HG03575 (cell line): ENCODE data around the gene SAMD14.

Experiments used
- ATAC-seq: cut with Tn5 transposase; IDR thresholded peaks from one replicate; pipeline ENCODE4 v1.9.1; 2021; ENCODE audit not compliant: unreplicated experiment, insufficient number of reproducible peaks, low FRiP score; ENCODE audit errors: extremely low read depth

SAMD14 gene

DNA sequence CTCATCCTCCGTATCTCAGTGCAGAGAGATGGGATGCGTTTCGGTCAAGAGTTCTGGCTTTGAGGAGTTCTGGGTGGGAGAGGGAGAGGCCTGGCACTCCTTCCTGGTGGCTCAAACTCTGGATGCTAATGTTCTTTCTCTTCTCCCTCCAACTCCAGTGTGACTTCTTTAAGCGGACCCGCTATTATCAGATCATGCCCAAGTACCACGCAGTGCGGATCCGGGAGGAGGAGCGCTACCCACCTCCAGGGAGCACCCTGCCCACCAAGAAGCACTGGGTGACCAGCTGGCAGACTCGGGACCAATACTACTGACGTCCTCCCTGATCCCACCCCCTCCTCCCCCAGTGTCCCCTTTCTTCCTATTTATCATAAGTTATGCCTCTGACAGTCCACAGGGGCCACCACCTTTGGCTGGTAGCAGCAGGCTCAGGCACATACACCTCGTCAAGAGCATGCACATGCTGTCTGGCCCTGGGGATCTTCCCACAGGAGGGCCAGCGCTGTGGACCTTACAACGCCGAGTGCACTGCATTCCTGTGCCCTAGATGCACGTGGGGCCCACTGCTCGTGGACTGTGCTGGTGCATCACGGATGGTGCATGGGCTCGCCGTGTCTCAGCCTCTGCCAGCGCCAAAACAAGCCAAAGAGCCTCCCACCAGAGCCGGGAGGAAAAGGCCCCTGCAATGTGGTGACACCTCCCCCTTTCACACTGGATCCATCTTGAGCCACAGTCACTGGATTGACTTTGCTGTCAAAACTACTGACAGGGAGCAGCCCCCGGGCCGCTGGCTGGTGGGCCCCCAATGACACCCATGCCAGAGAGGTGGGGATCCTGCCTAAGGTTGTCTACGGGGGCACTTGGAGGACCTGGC, 40.8 kb downstream of the SAMD14 start:
- ATAC-seq, result no peak

DNA sequence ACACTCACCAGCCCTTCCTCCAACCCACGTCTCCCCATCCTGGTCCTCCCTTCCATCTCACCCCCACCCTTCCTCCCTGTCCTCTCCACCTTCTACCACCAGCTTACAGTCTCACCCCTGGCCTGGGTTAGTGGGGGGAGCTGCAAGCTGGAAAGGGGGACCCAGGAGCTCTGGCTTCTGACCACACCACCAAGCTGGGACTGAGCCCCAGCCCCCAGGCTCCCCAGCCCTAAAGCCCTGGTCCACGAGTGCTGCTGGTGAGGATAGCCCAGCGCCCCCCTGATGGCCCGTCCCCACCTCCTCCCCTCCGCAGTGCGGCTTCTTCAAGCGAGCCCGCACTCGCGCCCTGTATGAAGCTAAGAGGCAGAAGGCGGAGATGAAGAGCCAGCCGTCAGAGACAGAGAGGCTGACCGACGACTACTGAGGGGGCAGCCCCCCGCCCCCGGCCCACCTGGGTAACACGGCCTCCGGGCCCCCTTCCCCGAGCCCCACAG, 42.0 kb downstream of the SAMD14 start:
- ATAC-seq, result no peak

DNA sequence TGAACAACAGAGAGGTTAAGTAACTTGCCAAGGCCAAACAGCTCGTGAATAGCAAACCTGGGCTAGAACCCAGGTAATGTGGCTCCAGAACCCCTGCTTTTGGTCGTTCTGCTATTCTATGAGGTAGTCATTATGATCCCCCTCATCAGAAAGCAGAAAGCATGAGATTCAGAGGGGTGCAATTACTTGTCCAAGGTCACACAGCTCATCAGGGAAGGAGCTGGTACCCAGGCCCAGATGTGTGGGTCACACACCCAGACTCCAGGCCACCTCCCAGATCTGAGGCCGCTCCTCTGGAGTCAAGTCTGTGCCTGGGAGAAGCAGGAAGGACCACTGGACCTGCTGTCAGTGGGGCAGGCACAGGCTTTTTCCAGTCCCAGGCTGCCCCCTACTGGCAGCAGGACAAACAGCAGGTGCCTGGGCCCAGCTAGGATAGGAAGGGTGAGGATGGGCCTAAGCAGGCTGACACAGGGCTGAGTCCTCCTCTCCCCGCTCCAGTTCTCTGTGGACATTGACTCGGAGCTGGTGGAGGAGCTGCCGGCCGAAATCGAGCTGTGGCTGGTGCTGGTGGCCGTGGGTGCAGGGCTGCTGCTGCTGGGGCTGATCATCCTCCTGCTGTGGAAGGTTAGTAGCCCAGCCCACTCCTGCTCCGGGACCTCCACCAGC, 42.6 kb downstream of the SAMD14 start:
- ATAC-seq, result no peak

DNA sequence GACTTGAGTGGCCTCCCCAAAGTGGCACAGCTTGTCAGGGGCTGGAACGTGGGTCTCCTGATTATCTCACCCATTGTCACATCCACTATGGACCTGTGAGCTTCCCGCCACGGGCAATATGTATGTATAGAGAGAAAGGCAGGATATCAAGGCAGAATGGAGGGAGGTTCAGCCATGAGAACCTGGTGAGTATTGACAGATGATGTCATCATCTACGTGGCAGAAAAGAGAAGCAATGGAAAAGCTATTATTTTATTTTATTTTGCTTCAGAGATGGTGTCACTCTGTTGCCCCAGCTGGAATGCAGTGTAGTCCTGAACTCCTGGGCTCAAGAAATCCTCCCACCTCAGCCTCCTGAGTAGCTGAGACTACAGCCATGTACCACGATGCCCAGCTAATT, 48.2 kb downstream of the SAMD14 start:
- no peak for ATAC-seq

DNA sequence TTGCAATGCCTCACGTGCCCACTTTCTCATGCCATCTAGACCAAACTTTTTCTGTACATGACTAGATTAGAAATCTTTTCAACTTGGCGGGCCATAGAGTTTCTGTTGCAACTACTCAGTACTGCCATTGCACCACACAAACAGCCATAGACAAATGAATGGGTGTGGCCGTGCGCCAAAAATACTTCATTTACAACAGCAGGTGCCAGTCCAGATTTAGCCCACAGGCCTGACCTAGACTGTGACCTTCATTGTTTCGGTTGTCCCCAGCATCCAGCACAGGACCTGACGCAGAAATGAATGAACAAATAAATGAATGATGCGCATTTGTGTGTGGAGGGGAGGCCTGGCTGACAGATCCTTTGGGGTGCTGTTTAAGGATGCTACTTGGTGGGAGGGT, 49.1 kb downstream of the SAMD14 start:
- ATAC-seq, result no peak

DNA sequence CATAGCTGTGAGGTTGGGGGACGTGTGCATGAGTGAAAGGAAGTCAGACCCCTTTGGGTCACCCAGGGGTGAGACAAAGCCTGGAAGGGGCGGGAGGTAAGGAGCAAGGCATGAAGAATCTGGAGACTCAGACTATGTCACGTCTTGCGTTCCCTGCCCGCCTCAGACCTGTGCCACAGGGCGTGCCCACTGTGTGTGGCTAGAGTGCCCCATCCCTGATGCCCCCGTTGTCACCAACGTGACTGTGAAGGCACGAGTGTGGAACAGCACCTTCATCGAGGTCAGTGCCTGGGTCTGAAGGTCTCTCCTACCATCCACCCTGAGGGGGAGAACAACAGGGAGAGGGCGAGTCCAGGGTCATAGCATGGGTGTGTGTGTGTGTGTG, 49.9 kb downstream of the SAMD14 start:
- ATAC-seq, result no peak

DNA sequence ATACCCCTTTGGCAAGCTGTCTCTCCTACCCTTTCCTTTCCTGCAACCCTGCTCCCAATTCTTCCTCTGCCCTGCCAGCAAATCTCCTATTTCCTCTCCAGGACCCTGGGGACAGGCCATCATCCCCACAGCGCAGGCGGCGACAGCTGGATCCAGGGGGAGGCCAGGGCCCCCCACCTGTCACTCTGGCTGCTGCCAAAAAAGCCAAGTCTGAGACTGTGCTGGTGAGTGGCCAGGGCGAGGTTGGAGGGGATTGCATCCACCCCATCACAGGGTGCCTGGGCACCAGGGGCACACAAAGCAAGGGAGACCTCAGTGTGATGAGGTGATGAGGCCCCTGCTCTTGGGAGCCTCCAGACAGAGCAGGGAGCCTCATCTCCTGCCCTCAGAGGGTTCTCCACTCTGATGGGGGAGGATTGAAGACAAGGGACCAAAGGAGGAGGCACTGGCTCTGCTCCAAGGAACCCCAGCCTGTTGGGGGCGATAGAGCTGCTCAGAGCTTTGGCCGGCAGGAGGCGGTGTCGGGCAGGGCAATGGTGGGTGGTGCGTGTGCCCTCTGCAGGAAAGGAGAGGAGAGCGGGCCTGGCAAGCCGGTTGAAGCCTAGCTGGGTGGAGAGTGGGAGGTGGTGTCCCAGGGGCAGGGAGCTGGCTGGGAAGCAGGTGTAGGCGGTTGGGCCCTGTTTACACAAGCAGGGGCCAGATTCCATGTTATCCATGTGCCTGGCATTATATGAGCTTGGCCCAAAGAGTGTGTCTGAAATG, 50.4 kb downstream of the SAMD14 start:
- ATAC-seq, result no peak

DNA sequence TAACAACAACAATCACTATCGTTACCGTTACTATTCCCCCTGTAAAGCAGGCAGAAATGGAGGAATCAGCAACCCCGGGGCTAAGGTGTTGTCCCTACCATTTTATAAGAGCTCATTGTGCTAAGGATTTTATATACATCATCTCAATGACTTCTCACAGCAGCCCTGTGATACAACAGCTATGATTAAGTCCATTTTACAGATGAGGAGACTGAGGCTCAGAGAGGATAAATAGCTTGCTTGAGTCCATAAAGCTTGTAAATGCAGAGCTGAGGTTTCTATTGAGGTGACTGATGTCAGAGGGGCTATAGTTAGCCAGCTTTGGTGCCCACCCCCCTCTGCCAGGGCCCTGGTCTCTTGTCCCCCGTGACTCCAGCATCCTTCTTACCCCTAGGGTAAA, 51.5 kb downstream of the SAMD14 start:
- ATAC-seq, result no peak

DNA sequence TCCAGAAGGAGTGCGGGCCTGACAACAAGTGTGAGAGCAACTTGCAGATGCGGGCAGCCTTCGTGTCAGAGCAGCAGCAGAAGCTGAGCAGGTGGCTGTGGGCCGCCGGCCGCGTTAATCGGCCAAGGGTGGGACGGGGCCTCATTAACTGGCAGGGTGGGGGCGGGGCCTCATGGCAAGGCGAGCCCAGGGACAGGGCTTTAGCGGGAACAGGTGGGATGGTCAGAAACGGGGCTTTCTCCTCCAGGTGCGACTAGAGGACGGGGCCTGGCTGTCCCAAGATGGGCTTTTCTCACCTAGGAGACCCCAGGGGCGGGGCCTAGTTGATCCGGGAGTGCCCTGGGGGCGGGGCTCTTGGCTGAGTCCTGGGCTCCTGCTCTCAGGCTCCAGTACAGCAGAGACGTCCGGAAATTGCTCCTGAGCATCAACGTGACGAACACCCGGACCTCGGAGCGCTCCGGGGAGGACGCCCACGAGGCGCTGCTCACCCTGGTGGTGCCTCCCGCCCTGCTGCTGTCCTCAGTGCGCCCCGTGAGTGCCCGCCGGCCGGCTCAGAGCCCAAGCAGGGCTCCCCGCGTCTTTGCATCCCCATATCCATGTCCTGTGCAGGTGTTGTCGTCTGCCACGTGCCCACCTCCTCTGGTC, 53.2 kb downstream of the SAMD14 start:
- ATAC-seq, result no peak

DNA sequence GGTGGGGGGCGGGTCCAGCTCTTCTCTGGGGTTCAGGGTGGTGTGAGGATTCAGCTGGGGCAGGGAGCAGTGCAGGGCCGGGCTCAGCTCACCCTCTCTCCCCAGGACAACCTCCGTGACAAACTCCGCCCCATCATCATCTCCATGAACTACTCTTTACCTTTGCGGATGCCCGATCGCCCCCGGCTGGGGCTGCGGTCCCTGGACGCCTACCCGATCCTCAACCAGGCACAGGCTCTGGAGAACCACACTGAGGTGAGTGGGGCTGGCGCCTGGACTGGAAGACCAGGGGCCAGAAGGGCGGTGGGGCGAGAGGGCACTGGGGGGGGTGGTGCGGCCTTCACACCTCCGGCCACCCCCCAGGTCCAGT, 53.8 kb downstream of the SAMD14 start:
- ATAC-seq, result no peak

DNA sequence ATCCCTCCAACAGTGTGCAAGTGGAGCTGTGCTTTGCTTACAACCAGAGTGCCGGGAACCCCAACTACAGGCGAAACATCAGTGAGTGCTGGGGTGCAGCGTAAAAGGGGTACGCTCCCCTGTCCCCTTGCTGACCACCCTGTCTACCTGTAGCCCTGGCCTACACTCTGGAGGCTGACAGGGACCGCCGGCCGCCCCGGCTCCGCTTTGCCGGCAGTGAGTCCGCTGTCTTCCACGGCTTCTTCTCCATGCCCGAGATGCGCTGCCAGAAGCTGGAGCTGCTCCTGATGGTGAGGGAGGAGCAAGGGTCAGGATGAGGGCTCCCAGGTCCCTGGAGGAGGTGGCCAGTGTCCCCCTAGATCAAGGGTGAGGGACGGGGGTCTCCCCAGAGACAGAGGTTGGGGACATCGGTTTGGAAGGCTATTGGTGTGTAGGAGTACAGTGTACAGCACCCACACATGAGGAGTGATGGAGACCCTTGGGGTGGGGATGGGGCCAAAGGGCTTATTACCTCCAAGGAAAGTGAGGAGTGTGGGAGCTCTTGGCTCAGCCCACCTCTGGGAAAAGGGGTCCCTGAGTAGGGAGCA, 54.4 kb downstream of the SAMD14 start:
- ATAC-seq, result no peak

DNA sequence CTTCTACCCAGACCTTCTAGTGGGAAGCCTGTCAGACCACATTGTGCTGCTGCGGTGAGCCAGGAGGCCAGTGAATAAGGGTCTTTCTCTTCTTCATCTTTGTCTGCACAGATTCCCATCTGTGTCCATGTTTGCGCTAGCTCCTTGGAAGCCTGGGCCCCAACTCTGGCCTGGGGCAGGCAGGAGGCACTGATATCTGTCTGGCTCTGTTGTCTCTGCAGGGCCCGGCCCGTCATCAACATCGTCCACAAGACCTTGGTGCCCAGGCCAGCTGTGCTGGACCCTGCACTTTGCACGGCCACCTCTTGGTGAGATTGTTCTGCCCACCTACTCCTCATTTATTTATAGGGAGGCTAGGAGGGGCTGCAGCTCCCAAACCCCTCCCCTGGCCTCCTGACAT, 55.7 kb downstream of the SAMD14 start:
- ATAC-seq, result no peak

DNA sequence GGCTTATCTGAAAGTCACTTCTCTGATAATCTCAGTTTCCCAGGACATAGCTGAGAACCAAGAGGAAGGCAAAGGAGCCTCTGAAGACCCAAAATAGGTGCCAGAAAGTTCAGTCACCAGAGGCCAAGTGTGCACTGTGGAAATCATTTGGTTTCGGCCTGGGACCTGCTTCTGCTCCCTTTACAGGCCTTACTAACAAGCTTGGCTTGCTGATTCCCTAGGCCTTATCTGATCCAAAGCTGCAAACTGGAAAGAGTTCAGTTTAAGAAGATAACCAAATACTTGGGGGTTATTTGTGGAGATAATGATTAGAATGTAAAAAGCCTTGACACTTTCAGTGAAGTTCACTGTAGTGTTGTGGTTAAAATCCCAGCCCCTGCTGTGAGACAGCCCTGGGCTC, 57.0 kb downstream of the SAMD14 start:
- no peak for ATAC-seq

DNA sequence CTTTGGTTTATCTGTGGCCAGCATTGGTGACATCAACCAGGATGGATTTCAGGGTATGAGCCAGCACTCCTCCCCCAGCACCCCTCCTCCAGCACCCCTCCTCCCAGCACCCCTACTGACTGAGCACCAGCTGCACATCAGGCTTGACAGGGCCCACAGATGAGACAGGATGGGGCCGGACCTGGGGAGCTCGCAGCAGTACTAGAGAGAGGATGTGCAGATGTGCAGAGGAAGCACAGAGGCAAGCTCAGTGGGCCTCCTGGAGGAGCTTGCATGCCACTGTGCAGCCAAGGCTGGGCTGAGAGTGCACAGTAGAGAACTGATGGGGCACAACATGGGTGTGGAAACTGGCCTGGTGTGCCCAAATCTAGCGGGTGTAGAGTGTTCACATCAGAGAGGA, 57.8 kb downstream of the SAMD14 start:
- ATAC-seq, result no peak

DNA sequence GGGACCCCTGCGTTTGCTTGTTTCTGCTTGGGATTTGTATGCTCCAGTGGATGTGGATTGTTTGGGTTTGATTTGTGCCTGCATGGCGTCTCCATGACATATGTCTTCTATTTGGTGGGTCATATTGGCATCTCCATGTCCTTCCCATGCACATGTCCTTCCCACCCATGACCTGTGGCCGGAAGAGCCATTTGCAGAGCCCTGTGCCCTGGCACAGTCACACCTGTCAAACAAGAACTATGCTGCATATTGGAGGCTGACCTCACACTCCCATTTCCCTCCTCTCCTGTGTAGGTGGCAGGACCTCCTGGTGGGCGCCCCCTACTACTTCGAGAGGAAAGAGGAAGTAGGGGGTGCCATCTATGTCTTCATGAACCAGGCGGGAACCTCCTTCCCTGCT, 58.3 kb downstream of the SAMD14 start:
- no peak for ATAC-seq

DNA sequence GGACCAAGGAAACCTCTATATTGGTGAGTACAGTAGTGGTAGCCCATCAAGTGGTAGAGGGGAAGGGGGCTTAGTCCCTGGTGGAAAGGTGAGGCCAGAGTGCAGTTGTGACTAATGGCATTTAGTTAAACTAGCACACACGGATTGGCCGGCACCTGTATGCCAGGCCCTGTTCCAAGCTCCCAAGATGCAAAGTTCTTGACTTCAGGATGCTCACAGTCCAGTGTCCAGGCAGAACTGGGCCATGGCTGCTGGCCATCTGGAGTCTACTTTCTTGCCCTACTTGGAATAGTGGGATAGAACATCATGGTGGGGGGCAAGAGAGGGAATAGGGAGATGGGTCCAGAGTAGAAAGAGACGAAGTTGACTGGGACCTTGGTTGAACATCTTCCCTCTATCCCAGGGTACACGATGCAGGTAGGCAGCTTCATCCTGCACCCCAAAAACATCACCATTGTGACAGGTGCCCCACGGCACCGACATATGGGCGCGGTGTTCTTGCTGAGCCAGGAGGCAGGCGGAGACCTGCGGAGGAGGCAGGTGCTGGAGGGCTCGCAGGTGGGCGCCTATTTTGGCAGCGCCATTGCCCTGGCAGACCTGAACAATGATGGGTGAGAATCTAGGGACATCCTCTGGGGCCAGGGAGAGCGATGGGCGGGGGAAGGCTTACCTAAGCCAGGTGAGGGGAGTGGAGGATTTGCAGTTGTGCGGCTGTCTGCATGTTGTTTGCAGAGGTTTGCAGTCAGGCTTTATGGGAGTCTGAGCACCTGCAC, 58.9 kb downstream of the SAMD14 start:
- no peak for ATAC-seq

DNA sequence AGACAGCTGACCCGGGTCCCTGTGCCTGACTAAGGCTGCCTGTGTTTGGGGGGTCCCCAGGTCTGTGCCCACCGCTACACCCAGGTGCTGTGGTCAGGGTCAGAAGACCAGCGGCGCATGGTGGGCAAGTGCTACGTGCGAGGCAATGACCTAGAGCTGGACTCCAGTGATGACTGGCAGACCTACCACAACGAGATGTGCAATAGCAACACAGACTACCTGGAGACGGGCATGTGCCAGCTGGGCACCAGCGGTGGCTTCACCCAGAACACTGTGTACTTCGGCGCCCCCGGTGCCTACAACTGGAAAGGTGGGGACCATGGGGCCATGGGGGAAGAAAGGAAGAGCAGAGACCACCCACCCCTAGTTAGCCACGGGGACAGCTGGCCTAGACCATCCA, 62.0 kb downstream of the SAMD14 start:
- no peak for ATAC-seq

DNA sequence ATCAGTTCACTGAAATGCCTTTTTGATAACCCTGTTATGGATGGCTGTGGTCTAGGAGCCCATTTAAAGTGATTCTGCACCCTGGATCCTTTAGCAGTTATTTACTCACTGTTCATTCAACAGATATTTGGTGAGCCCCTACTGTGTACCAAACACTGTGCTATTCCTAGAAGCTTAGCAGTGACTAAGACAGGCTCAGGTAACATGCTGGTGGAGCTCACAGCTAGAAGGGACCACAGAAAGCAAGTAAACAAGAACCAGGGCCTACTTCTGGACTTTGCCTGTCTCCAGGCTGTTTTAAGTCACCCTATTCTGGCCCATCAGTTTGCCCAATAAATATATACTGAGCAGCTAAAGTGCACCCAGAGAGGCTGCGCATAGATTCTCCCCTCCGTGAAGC, 63.0 kb downstream of the SAMD14 start:
- no peak for ATAC-seq
